K562 (cell line): ENCODE results near the gene FHIT. TPM values are rescaled to one million over a fixed set of nuclear protein-coding genes. Genes with fewer than 3 reads are reported as not detected.
A peak's percentile ranks its signal among the peaks of the same experiment; 100 is the strongest.

Experiments used
- ATAC-seq: fragments of 200-7000 bp; cut with Tn5 transposase; 3 replicates; pipeline ENCODE4 v1.9.1; 2020; ENCODE audit warnings: moderate library complexity
- BruUV-seq: library from RNA; stranded (reverse); fragments of 400-500 nt; replicated peaks from 2 replicates; lab custom pipeline; 2021; lab: Mats Ljungman, UMichigan
- CTCF ChIA-PET: fragments of 300-600 bp; formaldehyde crosslinking; extraction: SDS; loops from one replicate; lab custom pipeline; 2021; ENCODE audit warnings: low intra/inter-chr PET ratio; lab: Yijun Ruan, JAX
- POLR2A ChIA-PET: fragments of 300-600, 350-650 bp; sonication (Branson Sonifier 250); formaldehyde crosslinking; extraction: SDS; loops from one replicate; lab custom pipeline; 2021; ENCODE audit warnings: antibody characterized with exemption, inconsistent platforms; lab: Yijun Ruan, JAX
- DNase-seq, 4 experiments: peaks; one replicate each; pipeline versions ENCODE4 v3.0.0 to v3.0.0-alpha.2; 2011 to 2018; ENCODE audit warnings: low spot score in 3 of 4, mixed read lengths in 3 of 4; ENCODE audit errors: extremely low read depth in 1 of 4
- FAIRE-seq: peaks from 2 replicates; lab custom pipeline; 2011; peaks lifted over from hg19 to GRCh38; lab: Jason Lieb, UNC
- H2AFZ ChIP-seq: 2 replicates; pipeline ENCODE4 v1.6.0; 2011; ENCODE audit warnings: low read depth, low read length, control low read depth, inconsistent platforms
- H3K27ac ChIP-seq: fragments of 200-600 bp; 3 replicates; pipeline ENCODE4 v1.8.0; 2011; ENCODE audit warnings: low read depth, mild to moderate bottlenecking, control low read depth, inconsistent platforms, low read length, moderate library complexity, mixed read lengths; ENCODE audit errors: extremely low read depth
- H3K27me3 ChIP-seq, 2 experiments: fragments of 300-600 bp in 1 of 2; 2 replicates in 1 of 2; 3 replicates in 1 of 2; pipeline versions ENCODE4 v1.6.0 to v1.8.0; 2011; ENCODE audit warnings: inconsistent platforms in 2 of 2, low read length in 2 of 2, mild to moderate bottlenecking in 1 of 2, mixed read lengths in 1 of 2, moderate library complexity in 1 of 2; ENCODE audit not compliant: control insufficient read depth in 2 of 2, insufficient read depth in 2 of 2
- H3K36me3 ChIP-seq: fragments of 300-600 bp; 3 replicates; pipeline ENCODE4 v1.8.0; 2011; ENCODE audit warnings: mild to moderate bottlenecking, low read length, inconsistent platforms; ENCODE audit not compliant: control insufficient read depth, insufficient read depth
- H3K4me1 ChIP-seq, 2 experiments: fragments of 200-600 bp in 1 of 2; replicated peaks in 1 of 2; 2 replicates in 1 of 2; 3 replicates in 1 of 2; pipeline versions ENCODE4 v1.5.1 to v1.8.0; 2011; ENCODE audit warnings: inconsistent platforms in 2 of 2, low read length in 2 of 2, mild to moderate bottlenecking in 1 of 2, mixed read lengths in 1 of 2, moderate library complexity in 1 of 2; ENCODE audit not compliant: control insufficient read depth in 2 of 2, insufficient read depth in 2 of 2
- H3K4me2 ChIP-seq: 2 replicates; pipeline ENCODE4 v1.6.1; 2011; ENCODE audit warnings: low read length, control low read depth, inconsistent platforms, mixed read lengths; ENCODE audit not compliant: insufficient read depth
- H3K4me3 ChIP-seq: fragments of 200-600 bp; sonication (generic), shearing (Covaris generic); 2 replicates; pipeline ENCODE4 v1.5.1; 2016; ENCODE audit warnings: control low read depth, inconsistent platforms
- H3K79me2 ChIP-seq: fragments of 200-600 bp; 3 replicates; pipeline ENCODE4 v1.8.0; 2011; ENCODE audit warnings: low read length, inconsistent platforms; ENCODE audit not compliant: control insufficient read depth, insufficient read depth
- H3K9ac ChIP-seq, 2 experiments: 2 replicates each; pipeline versions ENCODE4 v1.6.0 to v1.6.1; 2011; ENCODE audit warnings: low read depth in 2 of 2, low read length in 2 of 2, control low read depth in 1 of 2, inconsistent platforms in 1 of 2, mild to moderate bottlenecking in 1 of 2, mixed read lengths in 1 of 2; ENCODE audit not compliant: insufficient read depth in 1 of 2
- H3K9me1 ChIP-seq: one replicate; pipeline ENCODE4 v1.6.0; 2011; ENCODE audit warnings: inconsistent platforms, mild to moderate bottlenecking, low read length, moderate library complexity; ENCODE audit not compliant: control insufficient read depth, insufficient read depth
- H3K9me3 ChIP-seq: replicated peaks from 2 replicates; pipeline ENCODE4 v1.5.1; 2011; ENCODE audit warnings: low read depth, low read length, inconsistent platforms; ENCODE audit not compliant: control insufficient read depth, insufficient read depth
- H4K20me1 ChIP-seq: replicated peaks from 2 replicates; pipeline ENCODE4 v1.6.1; 2011; ENCODE audit warnings: low read length, inconsistent platforms, mixed read lengths; ENCODE audit not compliant: control insufficient read depth, insufficient read depth
- ATF2 ChIP-seq: sonication (generic); formaldehyde crosslinking; IDR thresholded peaks from 2 replicates; pipeline ENCODE4 v1.8.1; 2022; ENCODE audit warnings: missing genetic modification reagents
- ETV6 ChIP-seq, 3 experiments: fragments of 150-350 bp in 1 of 3; sonication (generic) in 1 of 3; formaldehyde crosslinking in 1 of 3; IDR thresholded peaks; 2 replicates each; pipeline versions ENCODE4 v1.6.1 to v1.8.0; 2014 to 2022; ENCODE audit warnings: borderline replicate concordance in 2 of 3, low read depth in 2 of 3, antibody characterized with exemption in 1 of 3, low read length in 1 of 3, mild to moderate bottlenecking in 1 of 3, missing genetic modification reagents in 1 of 3
- HNRNPK ChIP-seq: fragments of 200-400 bp; formaldehyde crosslinking; IDR thresholded peaks from one replicate; pipeline ENCODE4 v1.6.1; 2018; ENCODE audit warnings: mild to moderate bottlenecking, low read depth, low read length; ENCODE audit not compliant: poor library complexity, severe bottlenecking
- KLF10 ChIP-seq: fragments of 250-450 bp; sonication (Bioruptor Pico); IDR thresholded peaks from 2 replicates; pipeline ENCODE4 v1.6.1; 2021; ENCODE audit warnings: matching md5 sums
- NONO ChIP-seq, 2 experiments: fragments of 200-400 bp in 1 of 2; fragments of 450-650 bp in 1 of 2; formaldehyde crosslinking in 1 of 2; IDR thresholded peaks; 2 replicates each; pipeline ENCODE4 v1.6.1; 2017; ENCODE audit warnings: low read depth in 2 of 2, mild to moderate bottlenecking in 2 of 2, moderate library complexity in 2 of 2, low read length in 1 of 2
- PHB2 ChIP-seq: fragments of 450-650 bp; IDR thresholded peaks from 2 replicates; pipeline ENCODE4 v1.6.1; 2017; ENCODE audit warnings: low read depth
- SRSF1 ChIP-seq: fragments of 200-400 bp; formaldehyde crosslinking; IDR thresholded peaks from 2 replicates; pipeline ENCODE4 v1.6.1; 2017; ENCODE audit warnings: mild to moderate bottlenecking, low read depth, low read length, moderate library complexity
- whole genome bisulfite sequencing: fragments of 100-300 bp; shearing (Covaris generic); methylation state at CpG from one replicate; pipeline ENCODE4 v1.1.6; 2016; ENCODE audit warnings: low coverage, mixed read lengths; ENCODE audit not compliant: insufficient coverage; ENCODE audit errors: missing lambda C conversion rate; 5-methylcytosine and 5-hydroxymethylcytosine counted together
- in situ Hi-C: fragments of 300-500 bp; cut with MboI; formaldehyde crosslinking; loops from 4 replicates; pipeline ENCODE4 v1.15.0; 2018; ENCODE audit warnings: inconsistent platforms, mixed read lengths
- intact Hi-C: fragments of 100-400 bp; cut with micrococcal nuclease; formaldehyde crosslinking; loops from 2 replicates; pipeline ENCODE4 v1.14.2; 2022
- polyA plus RNA-seq, 8 experiments: library from polyadenylated mRNA; depleted of rRNA in 4 of 8; stranded (reverse) in 5 of 8; unstranded in 3 of 8; fragments of >200 nt; fragmentation: Nextera tagmentation in 2 of 8; fragmentation: Illumina TruSeq in 1 of 8; extraction: Ambion mirVana in 2 of 8; extraction: Trizol in 1 of 8; gene quantifications; 2 replicates each; pipeline versions ENCODE4 v1.2.1 to v1.2.3, GENCODE V29; 2011 to 2014; ENCODE audit warnings: inconsistent platforms in 1 of 8, missing spikeins in 1 of 8
- total RNA-seq, 7 experiments: library from RNA; depleted of rRNA in 6 of 7; stranded (reverse); fragments of >200 nt in 6 of 7; fragmentation: Illumina TruSeq in 2 of 7; extraction: Trizol in 2 of 7; gene quantifications; 2 replicates each; pipeline versions ENCODE4 v1.2.1 to v1.2.3, GENCODE V29; 2011 to 2021; ENCODE audit warnings: low replicate concordance in 1 of 7

Gene FHIT
- total and polyA plus RNA-seq, 9 of the 15 experiments (the other 6 are each of a cell fraction or from before 2014, with no cell fraction given): 1.7 to 9.1 (median 4.3) TPM

- 28% methylated on average over 3 of the region's 3 CpGs for WGBS
- Histone ChIP-seq H3K9ac (no peak overlapping the region), H2AFZ (no peak overlapping the region), H3K4me3 (no peak overlapping the region), H3K27me3 (no peaks in the 10 kb centered on the region), H3K36me3 (no peaks in the 10 kb centered on the region), H3K79me2 (peaks cover 11% of the 10 kb centered on the region; the same call in 2 of the 3 replicates), H3K9me1 (no peaks in the 10 kb centered on the region), H3K4me2 (no peak overlapping the region), H3K4me1 (peaks cover 0 to 42% of the 10 kb centered on the region in 2 experiments; a peak in 3 of 5 replicates), H3K9me3 (no peaks in the 10 kb centered on the region), H4K20me1 (no peaks in the 10 kb centered on the region), H3K27ac (peak overlapping the region; percentile 14; the same call in 1 of the 3 replicates)
- TF ChIP-seq SRSF1 (no peak), ATF2 (CRISPR knock-in tag) (no peak), ETV6 (IDR thresholded peaks at IDR 0.05; ENCODE audit: borderline replicate concordance in 1 of 2, low read depth in 2 of 2, low read length in 1 of 2) (no peak), ETV6 (CRISPR knock-in tag; IDR thresholded peaks at IDR 0.05; ENCODE audit: borderline replicate concordance) (no peak), NONO (IDR thresholded peaks at IDR 0.05; ENCODE audit: low read depth in 2 of 2, low read length in 1 of 2) (no peak), PHB2 (no peak), KLF10 (CRISPR knock-in tag) (no peak), HNRNPK (no peak)
- ATAC-seq (no peak), FAIRE-seq (no peak), DNase-seq (no peak)
- intact Hi-C loops: loop anchor here (2.0 kb wide), 1 partner anchor 274 kb away; no protein-coding TSS in a partner anchor
- in situ Hi-C loops: no loop called here
- CTCF ChIA-PET: no interaction called here
- no TSS peak for BruUV-seq
- POLR2A ChIA-PET: interaction anchor here (0.8 to 1.8 kb wide), 3 partner anchors 19 to 27 kb away, joined by 3 to 5 read pairs (median 3); no protein-coding TSS in a partner anchor
Measured at GRCh38 chr3:60250810-60251209, 1000.4 kb downstream of the FHIT start.
